Activated CD8-positive, alpha-beta T cell treated with anti-CD3 and anti-CD28 coated beads for 36 hours (primary cell): ENCODE data around the gene ELF5. TPM values are rescaled to one million over a fixed set of nuclear protein-coding genes. Genes with fewer than 3 reads are reported as not detected.

ENCODE experiments used
- ATAC-seq: fragments of 200-7000 bp; cut with Tn5 transposase; one replicate; pipeline ENCODE4 v1.10.0; 2021; ENCODE audit warnings: mild to moderate bottlenecking, moderate library complexity
- CTCF ChIA-PET: fragments of 350-600 bp; sonication (Branson Sonifier 250); formaldehyde crosslinking; loops from one replicate; lab custom pipeline; 2021; ENCODE audit warnings: antibody characterized with exemption; lab: Charles Lee
- POLR2A ChIA-PET: fragments of 350-600 bp; sonication (Branson Sonifier 250); formaldehyde crosslinking; loops from one replicate; lab custom pipeline; 2021; ENCODE audit warnings: antibody characterized with exemption; lab: Charles Lee
- DNase-seq: peaks from one replicate; pipeline ENCODE4 v3.0.0-alpha.2; 2020
- H3K27ac Mint-ChIP-seq: one replicate; pipeline ENCODE4 v1.8.0; 2021; ENCODE audit warnings: mild to moderate bottlenecking, mixed read lengths
- H3K27me3 Mint-ChIP-seq: one replicate; pipeline ENCODE4 v1.8.0; 2021; ENCODE audit warnings: mixed read lengths
- H3K36me3 Mint-ChIP-seq: one replicate; pipeline ENCODE4 v1.8.0; 2021; ENCODE audit warnings: low read depth, mixed read lengths
- H3K4me1 Mint-ChIP-seq: one replicate; pipeline ENCODE4 v1.8.0; 2021; ENCODE audit warnings: low read depth, mixed read lengths
- H3K4me3 Mint-ChIP-seq: one replicate; pipeline ENCODE4 v1.8.0; 2021; ENCODE audit warnings: mild to moderate bottlenecking, moderate library complexity, mixed read lengths
- H3K9me3 Mint-ChIP-seq: one replicate; pipeline ENCODE4 v1.8.0; 2021; ENCODE audit warnings: mixed read lengths
- intact Hi-C: fragments of 100-400 bp; cut with micrococcal nuclease; formaldehyde crosslinking; loops from one replicate; pipeline ENCODE4 v1.10.0; 2022
- total RNA-seq, 2 experiments: library from RNA; stranded (reverse); gene quantifications; one replicate each; pipeline ENCODE4 v1.2.3, GENCODE V29; 2021
- TF ChIP-seq, protein P1 (sequence below): fragments of 200-600 bp; IDR thresholded peaks from one replicate; pipeline ENCODE4 v1.8.0; 2022; ENCODE audit warnings: antibody characterized with exemption, mild to moderate bottlenecking

Gene ELF5
- total RNA-seq, 2 experiments from 2014 or later, result not detected

- ATAC-seq (no peak), DNase-seq (no peak)
- TF ChIP-seq, protein P1, sequence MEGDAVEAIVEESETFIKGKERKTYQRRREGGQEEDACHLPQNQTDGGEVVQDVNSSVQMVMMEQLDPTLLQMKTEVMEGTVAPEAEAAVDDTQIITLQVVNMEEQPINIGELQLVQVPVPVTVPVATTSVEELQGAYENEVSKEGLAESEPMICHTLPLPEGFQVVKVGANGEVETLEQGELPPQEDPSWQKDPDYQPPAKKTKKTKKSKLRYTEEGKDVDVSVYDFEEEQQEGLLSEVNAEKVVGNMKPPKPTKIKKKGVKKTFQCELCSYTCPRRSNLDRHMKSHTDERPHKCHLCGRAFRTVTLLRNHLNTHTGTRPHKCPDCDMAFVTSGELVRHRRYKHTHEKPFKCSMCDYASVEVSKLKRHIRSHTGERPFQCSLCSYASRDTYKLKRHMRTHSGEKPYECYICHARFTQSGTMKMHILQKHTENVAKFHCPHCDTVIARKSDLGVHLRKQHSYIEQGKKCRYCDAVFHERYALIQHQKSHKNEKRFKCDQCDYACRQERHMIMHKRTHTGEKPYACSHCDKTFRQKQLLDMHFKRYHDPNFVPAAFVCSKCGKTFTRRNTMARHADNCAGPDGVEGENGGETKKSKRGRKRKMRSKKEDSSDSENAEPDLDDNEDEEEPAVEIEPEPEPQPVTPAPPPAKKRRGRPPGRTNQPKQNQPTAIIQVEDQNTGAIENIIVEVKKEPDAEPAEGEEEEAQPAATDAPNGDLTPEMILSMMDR, result no peak
- H3K4me3 Mint-ChIP-seq, result no peak overlapping the region
- H3K4me1 Mint-ChIP-seq, result no peaks in the 10 kb centered on the region
- intact Hi-C loops, result no loop called here
- no peak overlapping the region for H3K27ac Mint-ChIP-seq
- CTCF ChIA-PET, result no interaction called here
- POLR2A ChIA-PET, result no interaction called here
- H3K36me3 Mint-ChIP-seq, result no peaks in the 10 kb centered on the region
- H3K27me3 Mint-ChIP-seq, result peaks cover 38% of the 10 kb centered on the region
- H3K9me3 Mint-ChIP-seq, result no peaks in the 10 kb centered on the region
Observed at GRCh38 chr11:34542089-34542488, 28.5 kb upstream of the ELF5 start.

DNA sequence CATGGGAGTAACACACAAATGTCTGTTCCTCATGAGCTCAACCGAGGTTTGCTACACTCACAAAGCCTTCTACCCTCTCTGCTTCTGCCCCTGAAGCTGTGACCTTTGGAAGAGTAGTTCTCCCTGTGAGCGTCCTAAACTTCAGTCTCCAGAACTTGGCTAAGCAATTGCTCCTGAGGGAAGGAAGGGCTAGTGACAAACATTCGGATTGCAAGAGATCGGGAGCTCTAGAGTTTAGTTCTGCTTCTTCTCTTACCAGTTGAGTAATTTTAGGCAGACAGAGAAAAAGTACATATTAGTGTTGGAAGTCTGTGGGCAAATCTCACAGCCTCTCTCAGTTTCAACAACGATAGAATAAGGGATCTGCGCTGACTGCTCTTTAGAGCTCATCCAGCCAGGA is 27.3 kb upstream of the ELF5 start:
- POLR2A ChIA-PET, result no interaction called here
- DNase-seq (no peak), ATAC-seq (no peak)
- CTCF ChIA-PET, result interaction anchor here (1.1 kb wide), 1 partner anchor 28 kb away, joined by 3 read pairs; the partner anchor contains the start of gene ELF5
- Mint-ChIP-seq H3K27me3 (peaks cover 38% of the 10 kb centered on the region), H3K9me3 (no peaks in the 10 kb centered on the region), H3K27ac (no peak overlapping the region), H3K36me3 (no peaks in the 10 kb centered on the region), H3K4me1 (no peaks in the 10 kb centered on the region), H3K4me3 (no peak overlapping the region)
- intact Hi-C loops, result no loop called here
- TF ChIP-seq, protein P1, result no peak

DNA sequence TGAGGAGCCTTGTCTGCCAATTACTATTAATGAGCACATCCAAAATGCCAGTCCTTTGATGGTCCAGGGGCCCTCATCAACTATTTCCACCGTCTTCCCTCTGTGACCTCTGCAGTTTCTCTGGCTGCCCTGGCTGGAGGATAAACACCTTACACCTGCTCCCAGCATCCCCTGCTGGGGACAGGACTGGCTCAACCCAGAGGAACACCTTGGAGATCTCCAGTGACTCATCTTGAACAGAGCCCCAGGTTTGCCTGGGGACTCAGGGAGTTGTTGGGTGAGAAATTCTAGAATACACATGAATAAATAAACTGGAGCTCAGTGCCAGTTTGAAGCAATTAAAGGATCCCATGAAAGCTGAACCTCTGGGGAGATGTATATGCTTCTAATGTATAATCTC is 24.0 kb upstream of the ELF5 start:
- ChIA-PET POLR2A (no interaction called here), CTCF (interaction anchor here (0.8 kb wide), 1 partner anchor 25 kb away, joined by 3 read pairs; no protein-coding TSS in a partner anchor)
- no peak for ATAC-seq
- peaks cover 27% of the 10 kb centered on the region for H3K27me3 Mint-ChIP-seq
- no peaks in the 10 kb centered on the region for H3K36me3 Mint-ChIP-seq
- TF ChIP-seq, protein P1, result no peak
- H3K4me1 Mint-ChIP-seq, result no peaks in the 10 kb centered on the region
- intact Hi-C loops, result no loop called here
- DNase-seq, result no peak
- peaks cover 2% of the 10 kb centered on the region for H3K9me3 Mint-ChIP-seq
- no peak overlapping the region for H3K4me3 Mint-ChIP-seq
- no peak overlapping the region for H3K27ac Mint-ChIP-seq

GRCh38 chr11:34536056-34536455 is 22.5 kb upstream of the ELF5 start:
- H3K4me1 Mint-ChIP-seq, result no peaks in the 10 kb centered on the region
- H3K9me3 Mint-ChIP-seq, result peaks cover 2% of the 10 kb centered on the region
- no peak overlapping the region for H3K4me3 Mint-ChIP-seq
- no peaks in the 10 kb centered on the region for H3K36me3 Mint-ChIP-seq
- POLR2A ChIA-PET, result no interaction called here
- TF ChIP-seq, protein P1, result no peak
- ATAC-seq (no peak), DNase-seq (no peak)
- H3K27ac Mint-ChIP-seq, result no peak overlapping the region
- CTCF ChIA-PET, result interaction anchor here (1.5 kb wide), 1 partner anchor 23 kb away, joined by 6 read pairs; the partner anchor contains the start of gene ELF5
- H3K27me3 Mint-ChIP-seq, result peaks cover 20% of the 10 kb centered on the region
- intact Hi-C loops, result no loop called here

DNA sequence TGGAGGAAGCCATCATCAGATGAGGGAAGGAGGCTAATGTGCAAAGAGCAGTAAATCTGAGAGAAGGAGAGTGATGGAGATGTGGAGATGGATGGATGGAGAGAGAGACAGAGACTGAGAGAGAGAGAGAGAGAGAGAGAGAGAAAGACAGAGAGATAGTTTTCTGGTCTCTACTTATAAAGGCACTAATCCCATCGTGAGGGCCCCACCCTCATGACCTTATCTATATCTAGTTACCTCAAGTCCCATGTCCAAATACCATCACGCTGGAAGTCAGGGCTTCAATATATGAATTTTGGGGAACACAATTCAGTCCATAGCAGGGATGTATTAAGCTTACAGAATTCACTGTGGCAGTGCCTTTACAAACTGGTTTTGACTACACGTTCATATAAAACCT is 21.2 kb upstream of the ELF5 start:
- no peak overlapping the region for H3K27ac Mint-ChIP-seq
- H3K4me1 Mint-ChIP-seq, result no peaks in the 10 kb centered on the region
- TF ChIP-seq, protein P1, result no peak
- intact Hi-C loops, result no loop called here
- ATAC-seq, result no peak
- ChIA-PET CTCF (interaction anchor here (1.5 kb wide), 1 partner anchor 13 kb away, joined by 3 read pairs; no protein-coding TSS in a partner anchor), POLR2A (no interaction called here)
- peaks cover 2% of the 10 kb centered on the region for H3K9me3 Mint-ChIP-seq
- H3K27me3 Mint-ChIP-seq, result peaks cover 14% of the 10 kb centered on the region
- H3K4me3 Mint-ChIP-seq, result no peak overlapping the region
- DNase-seq, result no peak
- H3K36me3 Mint-ChIP-seq, result no peaks in the 10 kb centered on the region
